H1 (cell line): ENCODE measurements around the gene IREB2. TPM values are rescaled to one million over a fixed set of nuclear protein-coding genes. Genes with fewer than 3 reads are reported as not detected.

Experiments used
- FOSL1 ChIP-seq: IDR thresholded peaks from 2 replicates; pipeline ENCODE4 v1.6.1; 2011; ENCODE audit warnings: mild to moderate bottlenecking, low read depth, low read length, moderate library complexity; ENCODE audit not compliant: insufficient read depth
- GABPA ChIP-seq: IDR thresholded peaks from 2 replicates; pipeline ENCODE4 v1.6.1; 2011; ENCODE audit warnings: mild to moderate bottlenecking, low read length, moderate library complexity, borderline replicate concordance; ENCODE audit not compliant: insufficient read depth
- SAP30 ChIP-seq: fragments of 300-600 bp; sonication (generic); IDR thresholded peaks from 2 replicates; pipeline ENCODE4 v1.7.1; 2012; ENCODE audit warnings: low read length, moderate library complexity, mild to moderate bottlenecking, inconsistent platforms; ENCODE audit not compliant: insufficient read depth, insufficient replicate concordance
- SRF ChIP-seq: IDR thresholded peaks from 2 replicates; pipeline ENCODE4 v1.6.1; 2011; ENCODE audit warnings: mild to moderate bottlenecking, low read depth, low read length, moderate library complexity
- polyA plus RNA-seq, 7 experiments: library from polyadenylated mRNA; depleted of rRNA in 3 of 7; stranded (reverse) in 5 of 7; unstranded in 2 of 7; fragments of >200 nt in 5 of 7; fragments of 200-250 nt in 2 of 7; gene quantifications; 1 replicate in 5 of 7; 2 replicates in 1 of 7; 4 replicates in 1 of 7; pipeline versions ENCODE4 v1.2.1 to v1.2.3, GENCODE V29; 2011 to 2013; ENCODE audit warnings: missing spikeins in 2 of 7, mixed read lengths in 2 of 7
- total RNA-seq: library from RNA; stranded (reverse); fragmentation: NEBNext Ultra II Directional; extraction: Animal tissue kit (Norgen Biotek cat#: 25700); gene quantifications from 2 replicates; pipeline ENCODE4 v1.2.1, GENCODE V29; 2021

The IREB2 gene
- total and polyA plus RNA-seq, 2 of the 8 experiments (the other 6 are each of a cell fraction or from before 2014, with no cell fraction given), result 21.0 to 103 TPM

- TF ChIP-seq SAP30, result no peak
- TF ChIP-seq SRF, result no peak
- TF ChIP-seq FOSL1, result no peak
- no peak for TF ChIP-seq GABPA
These were observed 31.9 kb upstream of the IREB2 start (continued) for GRCh38 chr15:78406016-78406585.
